Panc1 (cell line): Measurements from ENCODE around the gene EPOP. TPM values are rescaled to one million over a fixed set of nuclear protein-coding genes. Genes with fewer than 3 reads are reported as not detected.
A peak's percentile ranks its signal among the peaks of the same experiment; 100 is the strongest.

Source experiments
- ATAC-seq: fragments of 200-7000 bp; cut with Tn5 transposase; 2 replicates; pipeline ENCODE4 v1.9.1; 2020; ENCODE audit warnings: mild to moderate bottlenecking, moderate library complexity
- BruUV-seq: library from RNA; stranded (reverse); fragments of 400-500 nt; replicated peaks from 2 replicates; lab custom pipeline; 2021; lab: Mats Ljungman, UMichigan
- CTCF ChIA-PET: fragments of 300-600 bp; sonication (Branson Sonifier 250); formaldehyde crosslinking; loops from one replicate; lab custom pipeline; 2022; ENCODE audit warnings: antibody characterized with exemption; lab: Charles Lee
- POLR2A ChIA-PET: fragments of 300-600 bp; sonication (Branson Sonifier 250); formaldehyde crosslinking; loops from one replicate; lab custom pipeline; 2022; ENCODE audit warnings: antibody characterized with exemption; lab: Charles Lee
- DNase-seq: peaks from one replicate; pipeline ENCODE4 v3.0.0-alpha.2; 2010; ENCODE audit warnings: low read depth, low spot score
- H3K27ac ChIP-seq: 2 replicates; pipeline ENCODE4 v1.5.1; 2011; ENCODE audit warnings: mild to moderate bottlenecking, low read length, inconsistent platforms
- H3K27me3 ChIP-seq: fragments of 200-500 bp; sonication (Bioruptor generic); 2 replicates; pipeline ENCODE4 v1.6.0; 2014; ENCODE audit warnings: low read length, inconsistent platforms; ENCODE audit not compliant: control insufficient read depth, insufficient read depth
- H3K36me3 ChIP-seq: fragments of 200-500 bp; sonication (Bioruptor generic); 2 replicates; pipeline ENCODE4 v1.5.1; 2014; ENCODE audit warnings: inconsistent platforms, mild to moderate bottlenecking, low read length, moderate library complexity; ENCODE audit not compliant: control insufficient read depth, insufficient read depth
- H3K4me1 ChIP-seq: 2 replicates; pipeline ENCODE4 v1.5.1; 2011; ENCODE audit warnings: inconsistent platforms, mild to moderate bottlenecking, low read length, moderate library complexity; ENCODE audit not compliant: control insufficient read depth, insufficient read depth
- H3K4me3 ChIP-seq, 2 experiments: 2 replicates each; pipeline ENCODE4 v1.5.1; 2011 to 2012; ENCODE audit warnings: low read depth in 2 of 2, low read length in 2 of 2, mild to moderate bottlenecking in 2 of 2, inconsistent platforms in 1 of 2, moderate library complexity in 1 of 2
- H3K9me3 ChIP-seq: fragments of 200-500 bp; sonication (Bioruptor generic); 2 replicates; pipeline ENCODE4 v1.5.1; 2014; ENCODE audit warnings: low read depth, mild to moderate bottlenecking, inconsistent platforms, low read length, moderate library complexity; ENCODE audit not compliant: control insufficient read depth, insufficient read depth
- CTCF ChIP-seq: fragments of 450-650 bp; IDR thresholded peaks from 2 replicates; pipeline ENCODE4 v1.5.1; 2017; ENCODE audit warnings: mild to moderate bottlenecking
- POLR2AphosphoS5 ChIP-seq: IDR thresholded peaks from 2 replicates; pipeline ENCODE4 v1.6.1; 2012; ENCODE audit warnings: mild to moderate bottlenecking, low read depth, low read length, moderate library complexity
- REST ChIP-seq, 2 experiments: IDR thresholded peaks; 2 replicates each; pipeline ENCODE4 v1.6.1; 2011 to 2012; ENCODE audit warnings: low read depth in 2 of 2, control low read depth in 1 of 2, low read length in 1 of 2, mild to moderate bottlenecking in 1 of 2, moderate library complexity in 1 of 2; ENCODE audit not compliant: insufficient read depth in 1 of 2
- SIN3A ChIP-seq: IDR thresholded peaks from 2 replicates; pipeline ENCODE4 v1.6.1; 2012; ENCODE audit warnings: low read depth, mild to moderate bottlenecking, low read length, moderate library complexity, borderline replicate concordance; ENCODE audit not compliant: insufficient read depth
- TCF7L2 ChIP-seq: IDR thresholded peaks from 2 replicates; pipeline ENCODE4 v1.6.1; 2011; ENCODE audit warnings: mild to moderate bottlenecking, low read depth, low read length, inconsistent platforms
- in situ Hi-C: cut with HindIII; loops from 2 replicates; pipeline ENCODE4 v1.10.0; 2016; ENCODE audit warnings: low sequenced_read_pairs, low pct_unique_long_range_greater_than_20kb
- intact Hi-C: fragments of 100-400 bp; cut with micrococcal nuclease; formaldehyde crosslinking; loops from one replicate; pipeline ENCODE4 v1.10.0; 2022; ENCODE audit not compliant: unreplicated experiment
- total RNA-seq: library from RNA; stranded (reverse); gene quantifications from one replicate; pipeline ENCODE4 v1.2.1, GENCODE V29; 2021; ENCODE audit not compliant: unreplicated experiment

EPOP gene
- total RNA-seq, 1 experiment from 2014 or later: 19.9 TPM

DNA sequence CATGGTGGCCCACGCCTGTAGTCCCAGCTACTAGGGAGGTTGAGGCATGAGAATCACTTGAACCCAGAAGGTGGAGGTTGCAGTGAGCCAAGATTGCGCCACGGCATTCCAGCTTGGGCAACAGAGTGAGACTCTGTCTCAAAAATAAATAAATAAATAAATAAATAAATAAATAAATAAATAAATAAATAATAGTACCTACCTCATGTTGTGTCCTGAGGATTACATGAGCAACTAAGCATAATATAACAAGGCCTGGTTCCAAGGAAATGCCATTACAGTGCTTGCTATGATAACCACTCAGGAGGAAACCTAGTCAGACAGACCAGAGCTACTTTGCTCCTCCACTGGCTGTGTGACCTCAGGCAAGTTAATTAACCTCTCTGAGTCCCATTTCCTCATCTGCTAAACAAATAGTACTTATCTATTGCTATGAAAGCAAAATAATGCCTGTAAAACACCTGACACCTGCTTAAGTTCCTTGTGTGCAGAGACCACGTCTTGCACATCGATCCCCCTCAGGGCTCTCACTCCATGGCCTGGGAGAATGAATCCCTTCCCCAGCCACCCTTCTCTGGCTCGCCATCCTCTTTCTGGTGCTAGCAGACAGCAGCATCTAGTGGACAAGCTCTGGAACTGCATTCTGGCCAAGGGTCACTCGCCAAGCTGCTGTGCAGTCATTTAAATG lies 7.5 kb downstream of the EPOP start:
- TF ChIP-seq SIN3A (no peak), CTCF (peak; percentile 95)
- CTCF ChIA-PET: interaction anchor here (0.7 to 2.6 kb wide), 4 partner anchors 49 to 109 kb away, joined by 3 to 14 read pairs (median 4); no protein-coding TSS in a partner anchor
- ATAC-seq (peak; percentile 76), DNase-seq (peak; percentile 81)
- Histone ChIP-seq H3K9me3 (no peaks in the 10 kb centered on the region), H3K4me3 (no peak overlapping the region), H3K36me3 (no peaks in the 10 kb centered on the region), H3K27ac (no peak overlapping the region), H3K4me1 (peaks cover 6% of the 10 kb centered on the region), H3K27me3 (no peaks in the 10 kb centered on the region)
- in situ Hi-C loops: no loop called here
- intact Hi-C loops: loop anchor here (1.0 to 5.0 kb wide), 2 partner anchors 109 to 175 kb away; no protein-coding TSS in a partner anchor
- POLR2A ChIA-PET: no interaction called here
- no TSS peak for BruUV-seq

GRCh38 chr17:38663964-38664644 lies 10.7 kb downstream of the EPOP start:
- no TSS peak for BruUV-seq
- CTCF ChIA-PET: interaction anchor here (0.7 to 2.2 kb wide), 4 partner anchors 8 to 106 kb away, joined by 4 to 12 read pairs (median 7); no protein-coding TSS in a partner anchor
- in situ Hi-C loops: no loop called here

More at GRCh38 chr17:38663964-38664644, 10.7 kb downstream of the EPOP start:
- intact Hi-C loops: no loop called here
- Histone ChIP-seq H3K9me3 (no peaks in the 10 kb centered on the region), H3K4me1 (no peaks in the 10 kb centered on the region), H3K4me3 (no peak overlapping the region), H3K27me3 (no peaks in the 10 kb centered on the region), H3K36me3 (no peaks in the 10 kb centered on the region), H3K27ac (no peak overlapping the region)
- no peak for ATAC-seq
- TF ChIP-seq POLR2AphosphoS5 (no peak), SIN3A (no peak), TCF7L2 (no peak), CTCF (no peak), REST (IDR thresholded peaks at IDR 0.05; ENCODE audit: insufficient read depth in 1 of 2, low read depth in 2 of 2, low read length in 1 of 2) (no peak)
- POLR2A ChIA-PET: interaction anchor here (1.0 kb wide), 1 partner anchor 106 kb away, joined by 6 read pairs; no protein-coding TSS in a partner anchor
- DNase-seq: no peak
